ENCODE measurements around the gene PCDH19. TPM values are rescaled to one million over a fixed set of nuclear protein-coding genes. Genes with fewer than 3 reads are reported as not detected.

PCDH19 gene
- total and polyA plus RNA-seq, 12 donors: 0.07 to 0.35 (median 0.14) TPM; not detected in 1

- DNase-seq: no peak
- no peaks in the 10 kb centered on the region for H3K36me3 ChIP-seq (replicated peaks in 1 of 2)
- H3K27me3 ChIP-seq: peaks cover 30% of the 10 kb centered on the region
- TF ChIP-seq POLR2A (IDR thresholded peaks at IDR 0.05): no peak
- TF ChIP-seq CTCF (IDR thresholded peaks at IDR 0.05): no peak
- 52 to 68% (median 65%) methylated on average over 2 of the region's 2 CpGs for WGBS, 4 donors
- no peaks in the 10 kb centered on the region for H3K4me1 ChIP-seq (replicated peaks in 1 of 2)
- intact Hi-C loops (cut with DNase I): no loop called here
- no peaks in the 10 kb centered on the region for H3K9me3 ChIP-seq (replicated peaks in 1 of 3)
- H3K4me3 ChIP-seq: no peak overlapping the region
- no peak overlapping the region for H3K27ac ChIP-seq
Observed at GRCh38 chrX:100373673-100374072, 36.4 kb downstream of the PCDH19 start.

GRCh38 chrX:100368167-100368566, 41.9 kb downstream of the PCDH19 start:
- intact Hi-C loops (cut with DNase I): no loop called here
- Histone ChIP-seq H3K4me1 (replicated peaks in 1 of 2) (no peaks in the 10 kb centered on the region), H3K4me3 (no peak overlapping the region), H3K36me3 (replicated peaks in 1 of 2) (no peaks in the 10 kb centered on the region), H3K27me3 (peaks cover 21% of the 10 kb centered on the region), H3K9me3 (replicated peaks in 1 of 3) (no peaks in the 10 kb centered on the region), H3K27ac (no peak overlapping the region)
- TF ChIP-seq CTCF (IDR thresholded peaks at IDR 0.05): peak in 2 of 6 experiments; percentile 17 to 36
- TF ChIP-seq POLR2A (IDR thresholded peaks at IDR 0.05): no peak
- peak in 2 of 7 donors; percentile 11 to 17 for DNase-seq

- intact Hi-C loops (cut with DNase I): no loop called here
- no peak for TF ChIP-seq POLR2A (IDR thresholded peaks at IDR 0.05)
- TF ChIP-seq CTCF (IDR thresholded peaks at IDR 0.05): no peak
- Histone ChIP-seq H3K4me3 (no peak overlapping the region), H3K27me3 (peaks cover 13% of the 10 kb centered on the region), H3K9me3 (replicated peaks in 1 of 3) (no peaks in the 10 kb centered on the region), H3K27ac (no peak overlapping the region), H3K36me3 (replicated peaks in 1 of 2) (no peaks in the 10 kb centered on the region), H3K4me1 (replicated peaks in 1 of 2) (no peaks in the 10 kb centered on the region)
- WGBS, 4 donors: 27 to 41% (median 35%) methylated on average over 3 of the region's 3 CpGs
- DNase-seq: peak in 1 of 7 donors; percentile 0
Observed at GRCh38 chrX:100363896-100364295, 46.2 kb downstream of the PCDH19 start.

GRCh38 chrX:100358766-100359165, 51.3 kb downstream of the PCDH19 start:
- Histone ChIP-seq H3K27me3 (peaks cover 7% of the 10 kb centered on the region), H3K4me1 (replicated peaks in 1 of 2) (no peaks in the 10 kb centered on the region), H3K36me3 (replicated peaks in 1 of 2) (no peaks in the 10 kb centered on the region), H3K9me3 (replicated peaks in 1 of 3) (no peaks in the 10 kb centered on the region), H3K4me3 (no peak overlapping the region), H3K27ac (no peak overlapping the region)
- no peak for DNase-seq
- intact Hi-C loops (cut with DNase I): no loop called here
- TF ChIP-seq POLR2A (IDR thresholded peaks at IDR 0.05) (no peak), CTCF (IDR thresholded peaks at IDR 0.05) (no peak)
- WGBS, 4 donors: 45 to 64% (median 62%) methylated on average over 3 of the region's 3 CpGs

All from adrenal gland (tissue), 12 donors.